ENCODE data around the gene LETM1. TPM values are rescaled to one million over a fixed set of nuclear protein-coding genes. Genes with fewer than 3 reads are reported as not detected.

LETM1 gene
- total and polyA plus RNA-seq, 2 of the 13 experiments (the other 11 are each of a cell fraction or from before 2014, with no cell fraction given) = 9.7 to 41.6 TPM

DNA sequence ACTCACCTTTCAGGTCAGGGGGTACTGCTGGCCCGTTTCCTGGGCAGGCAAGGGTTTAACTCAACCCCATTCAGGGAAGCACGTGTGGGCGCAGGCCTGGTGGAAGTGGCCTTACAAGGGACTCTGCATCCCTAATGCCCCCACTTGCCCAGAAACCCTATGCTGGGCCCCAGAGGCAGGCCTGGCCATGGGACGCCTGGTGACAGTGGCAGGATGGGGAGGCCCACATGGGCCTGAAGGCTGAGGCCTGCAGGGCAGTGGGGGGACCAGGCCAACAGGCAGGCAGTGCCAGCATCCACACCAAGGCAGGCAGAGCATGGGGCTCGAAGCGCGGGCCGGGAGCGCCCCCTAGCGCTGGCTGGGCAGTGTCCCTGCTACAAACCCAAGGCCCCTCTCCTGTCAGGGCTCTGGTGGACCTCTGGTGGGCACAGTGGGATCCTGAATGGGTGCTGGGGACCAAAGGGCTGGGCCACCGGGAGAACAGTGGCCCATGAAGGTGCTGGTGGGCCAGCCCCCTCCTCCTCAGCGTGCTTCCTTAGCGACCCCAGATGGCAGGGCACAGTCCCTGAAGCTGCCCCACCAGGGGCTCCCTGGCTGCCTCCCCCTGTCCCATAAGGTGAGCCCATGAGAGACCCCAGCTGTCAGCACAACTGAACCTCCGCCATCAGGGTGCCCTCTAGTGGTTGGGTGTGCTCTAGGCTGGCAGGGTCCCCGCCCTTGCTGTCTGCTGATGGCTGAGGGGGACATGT is 46.0 kb downstream of the LETM1 start (continued):
- TF ChIP-seq, protein P1, sequence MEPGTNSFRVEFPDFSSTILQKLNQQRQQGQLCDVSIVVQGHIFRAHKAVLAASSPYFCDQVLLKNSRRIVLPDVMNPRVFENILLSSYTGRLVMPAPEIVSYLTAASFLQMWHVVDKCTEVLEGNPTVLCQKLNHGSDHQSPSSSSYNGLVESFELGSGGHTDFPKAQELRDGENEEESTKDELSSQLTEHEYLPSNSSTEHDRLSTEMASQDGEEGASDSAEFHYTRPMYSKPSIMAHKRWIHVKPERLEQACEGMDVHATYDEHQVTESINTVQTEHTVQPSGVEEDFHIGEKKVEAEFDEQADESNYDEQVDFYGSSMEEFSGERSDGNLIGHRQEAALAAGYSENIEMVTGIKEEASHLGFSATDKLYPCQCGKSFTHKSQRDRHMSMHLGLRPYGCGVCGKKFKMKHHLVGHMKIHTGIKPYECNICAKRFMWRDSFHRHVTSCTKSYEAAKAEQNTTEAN (CRISPR knock-in tag; conservative IDR thresholded peaks at IDR 0.05) = no peak
- TF ChIP-seq ZNF768 (CRISPR knock-in tag; IDR thresholded peaks at IDR 0.05) (peak; percentile 69), ZKSCAN1 (IDR thresholded peaks at IDR 0.05; ENCODE audit: low read length) (no peak), ZNF207 (IDR thresholded peaks at IDR 0.05; ENCODE audit: borderline replicate concordance) (no peak), ZKSCAN5 (CRISPR knock-in tag; IDR thresholded peaks at IDR 0.05) (no peak), CBX2 (IDR thresholded peaks at IDR 0.05; ENCODE audit: low read depth, low read length) (no peak), CBX2 (CRISPR knock-in tag; IDR thresholded peaks at IDR 0.05; ENCODE audit: low read depth) (no peak), PRMT3 (CRISPR knock-in tag; IDR thresholded peaks at IDR 0.05; ENCODE audit: borderline replicate concordance, low read depth) (no peak), PCBP1 (IDR thresholded peaks at IDR 0.05; ENCODE audit: borderline replicate concordance, low read depth, low read length) (peak; percentile 59; the same call in 1 of the 2 replicates), KMT2B (CRISPR knock-in tag; IDR thresholded peaks at IDR 0.05) (no peak), KMT2A (CRISPR knock-in tag; IDR thresholded peaks at IDR 0.05) (no peak), HCFC1 (IDR thresholded peaks at IDR 0.05; ENCODE audit: low read depth, low read length) (no peak), SP4 (CRISPR knock-in tag; IDR thresholded peaks at IDR 0.05) (no peak), ZNF468 (CRISPR knock-in tag; IDR thresholded peaks at IDR 0.05) (no peak), POGZ (CRISPR knock-in tag; IDR thresholded peaks at IDR 0.05) (peak; percentile 61; the same call in 1 of the 2 replicates), ADNP (CRISPR knock-in tag; IDR thresholded peaks at IDR 0.05) (0 out of 2 replicates have a peak, but pooled peaks have one; percentile 14), ZNF674 (CRISPR knock-in tag; IDR thresholded peaks at IDR 0.05; ENCODE audit: low read depth) (no peak)
- TF ChIP-seq, protein P2, sequence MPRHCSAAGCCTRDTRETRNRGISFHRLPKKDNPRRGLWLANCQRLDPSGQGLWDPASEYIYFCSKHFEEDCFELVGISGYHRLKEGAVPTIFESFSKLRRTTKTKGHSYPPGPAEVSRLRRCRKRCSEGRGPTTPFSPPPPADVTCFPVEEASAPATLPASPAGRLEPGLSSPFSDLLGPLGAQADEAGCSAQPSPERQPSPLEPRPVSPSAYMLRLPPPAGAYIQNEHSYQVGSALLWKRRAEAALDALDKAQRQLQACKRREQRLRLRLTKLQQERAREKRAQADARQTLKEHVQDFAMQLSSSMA (CRISPR knock-in tag; IDR thresholded peaks at IDR 0.05) = no peak
- TF ChIP-seq, protein P3, sequence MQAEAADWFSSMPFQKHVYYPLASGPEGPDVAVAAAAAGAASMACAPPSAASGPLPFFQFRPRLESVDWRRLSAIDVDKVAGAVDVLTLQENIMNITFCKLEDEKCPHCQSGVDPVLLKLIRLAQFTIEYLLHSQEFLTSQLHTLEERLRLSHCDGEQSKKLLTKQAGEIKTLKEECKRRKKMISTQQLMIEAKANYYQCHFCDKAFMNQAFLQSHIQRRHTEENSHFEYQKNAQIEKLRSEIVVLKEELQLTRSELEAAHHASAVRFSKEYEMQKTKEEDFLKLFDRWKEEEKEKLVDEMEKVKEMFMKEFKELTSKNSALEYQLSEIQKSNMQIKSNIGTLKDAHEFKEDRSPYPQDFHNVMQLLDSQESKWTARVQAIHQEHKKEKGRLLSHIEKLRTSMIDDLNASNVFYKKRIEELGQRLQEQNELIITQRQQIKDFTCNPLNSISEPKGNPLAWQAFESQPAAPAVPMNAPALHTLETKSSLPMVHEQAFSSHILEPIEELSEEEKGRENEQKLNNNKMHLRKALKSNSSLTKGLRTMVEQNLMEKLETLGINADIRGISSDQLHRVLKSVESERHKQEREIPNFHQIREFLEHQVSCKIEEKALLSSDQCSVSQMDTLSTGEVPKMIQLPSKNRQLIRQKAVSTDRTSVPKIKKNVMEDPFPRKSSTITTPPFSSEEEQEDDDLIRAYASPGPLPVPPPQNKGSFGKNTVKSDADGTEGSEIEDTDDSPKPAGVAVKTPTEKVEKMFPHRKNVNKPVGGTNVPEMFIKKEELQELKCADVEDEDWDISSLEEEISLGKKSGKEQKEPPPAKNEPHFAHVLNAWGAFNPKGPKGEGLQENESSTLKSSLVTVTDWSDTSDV (CRISPR knock-in tag; IDR thresholded peaks at IDR 0.05) = no peak
- TF ChIP-seq, protein P4, sequence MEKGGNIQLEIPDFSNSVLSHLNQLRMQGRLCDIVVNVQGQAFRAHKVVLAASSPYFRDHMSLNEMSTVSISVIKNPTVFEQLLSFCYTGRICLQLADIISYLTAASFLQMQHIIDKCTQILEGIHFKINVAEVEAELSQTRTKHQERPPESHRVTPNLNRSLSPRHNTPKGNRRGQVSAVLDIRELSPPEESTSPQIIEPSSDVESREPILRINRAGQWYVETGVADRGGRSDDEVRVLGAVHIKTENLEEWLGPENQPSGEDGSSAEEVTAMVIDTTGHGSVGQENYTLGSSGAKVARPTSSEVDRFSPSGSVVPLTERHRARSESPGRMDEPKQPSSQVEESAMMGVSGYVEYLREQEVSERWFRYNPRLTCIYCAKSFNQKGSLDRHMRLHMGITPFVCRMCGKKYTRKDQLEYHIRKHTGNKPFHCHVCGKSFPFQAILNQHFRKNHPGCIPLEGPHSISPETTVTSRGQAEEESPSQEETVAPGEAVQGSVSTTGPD (CRISPR knock-in tag; IDR thresholded peaks at IDR 0.05) = no peak; the same call in 1 of the 2 replicates
- TF ChIP-seq, protein P5, sequence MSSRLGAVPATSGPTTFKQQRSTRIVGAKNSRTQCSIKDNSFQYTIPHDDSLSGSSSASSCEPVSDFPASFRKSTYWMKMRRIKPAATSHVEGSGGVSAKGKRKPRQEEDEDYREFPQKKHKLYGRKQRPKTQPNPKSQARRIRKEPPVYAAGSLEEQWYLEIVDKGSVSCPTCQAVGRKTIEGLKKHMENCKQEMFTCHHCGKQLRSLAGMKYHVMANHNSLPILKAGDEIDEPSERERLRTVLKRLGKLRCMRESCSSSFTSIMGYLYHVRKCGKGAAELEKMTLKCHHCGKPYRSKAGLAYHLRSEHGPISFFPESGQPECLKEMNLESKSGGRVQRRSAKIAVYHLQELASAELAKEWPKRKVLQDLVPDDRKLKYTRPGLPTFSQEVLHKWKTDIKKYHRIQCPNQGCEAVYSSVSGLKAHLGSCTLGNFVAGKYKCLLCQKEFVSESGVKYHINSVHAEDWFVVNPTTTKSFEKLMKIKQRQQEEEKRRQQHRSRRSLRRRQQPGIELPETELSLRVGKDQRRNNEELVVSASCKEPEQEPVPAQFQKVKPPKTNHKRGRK (CRISPR knock-in tag; IDR thresholded peaks at IDR 0.05) = no peak
- TF ChIP-seq, protein P6, sequence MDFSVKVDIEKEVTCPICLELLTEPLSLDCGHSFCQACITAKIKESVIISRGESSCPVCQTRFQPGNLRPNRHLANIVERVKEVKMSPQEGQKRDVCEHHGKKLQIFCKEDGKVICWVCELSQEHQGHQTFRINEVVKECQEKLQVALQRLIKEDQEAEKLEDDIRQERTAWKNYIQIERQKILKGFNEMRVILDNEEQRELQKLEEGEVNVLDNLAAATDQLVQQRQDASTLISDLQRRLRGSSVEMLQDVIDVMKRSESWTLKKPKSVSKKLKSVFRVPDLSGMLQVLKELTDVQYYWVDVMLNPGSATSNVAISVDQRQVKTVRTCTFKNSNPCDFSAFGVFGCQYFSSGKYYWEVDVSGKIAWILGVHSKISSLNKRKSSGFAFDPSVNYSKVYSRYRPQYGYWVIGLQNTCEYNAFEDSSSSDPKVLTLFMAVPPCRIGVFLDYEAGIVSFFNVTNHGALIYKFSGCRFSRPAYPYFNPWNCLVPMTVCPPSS (IDR thresholded peaks at IDR 0.05) = no peak
